Measurements from ENCODE around the gene GABRD. TPM values are rescaled to one million over a fixed set of nuclear protein-coding genes. Genes with fewer than 3 reads are reported as not detected.

The GABRD gene
- total RNA-seq, 1 donor from 2014 or later = not detected

DNA sequence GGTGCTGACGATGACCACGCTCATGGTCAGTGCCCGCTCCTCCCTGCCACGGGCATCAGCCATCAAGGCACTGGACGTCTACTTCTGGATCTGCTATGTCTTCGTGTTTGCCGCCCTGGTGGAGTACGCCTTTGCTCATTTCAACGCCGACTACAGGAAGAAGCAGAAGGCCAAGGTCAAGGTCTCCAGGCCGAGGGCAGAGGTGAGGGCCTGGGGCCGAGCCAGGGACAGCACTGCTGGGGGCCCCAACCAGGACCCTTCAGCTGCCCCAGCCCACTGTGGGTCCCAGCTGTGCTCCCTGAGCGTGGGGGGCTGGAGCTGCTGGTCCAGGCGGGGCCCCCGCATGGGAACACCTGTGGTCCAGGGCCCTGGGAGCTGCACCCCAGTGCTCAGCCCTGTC is 10.4 kb downstream of the GABRD start:
- Histone ChIP-seq H4K20me1 (ENCODE audit: insufficient read depth, low read length) (no peaks in the 10 kb centered on the region), H3K4me1 (ENCODE audit: insufficient read depth, low read length) (no peaks in the 10 kb centered on the region), H3K79me2 (ENCODE audit: insufficient read depth, low read length) (no peaks in the 10 kb centered on the region), H3K36me3 (ENCODE audit: insufficient read depth, low read length) (no peaks in the 10 kb centered on the region), H3K9me3 (ENCODE audit: insufficient read depth, low read depth, low read length) (no peaks in the 10 kb centered on the region), H3K9ac (ENCODE audit: low read length) (no peak overlapping the region), H3K27ac (ENCODE audit: low read depth, low read length) (no peak overlapping the region), H3K4me2 (ENCODE audit: low read length) (no peak overlapping the region), H2AFZ (ENCODE audit: low read depth, low read length) (no peak overlapping the region), H3K27me3 (ENCODE audit: insufficient read depth, low read length) (no peaks in the 10 kb centered on the region), H3K4me3 (ENCODE audit: insufficient read depth, low read depth, low read length) (no peak overlapping the region)
- no peak for TF ChIP-seq CTCF (IDR thresholded peaks at IDR 0.05; ENCODE audit: insufficient read depth, low read depth, low read length)
- TF ChIP-seq EZH2 (IDR thresholded peaks at IDR 0.05; ENCODE audit: insufficient read depth, low read length) = no peak
- H3K9me3 Mint-ChIP-seq (ENCODE audit: unreplicated experiment) = no peaks in the 10 kb centered on the region
- H3K4me3 Mint-ChIP-seq (ENCODE audit: unreplicated experiment) = no peak overlapping the region
- no peak overlapping the region for H3K27ac Mint-ChIP-seq (ENCODE audit: unreplicated experiment)
- FAIRE-seq (no peak), DNase-seq (ENCODE audit: low read depth) (no peak)
- H3K27me3 Mint-ChIP-seq (ENCODE audit: low read depth, unreplicated experiment) = peaks cover 31% of the 10 kb centered on the region
- no peaks in the 10 kb centered on the region for H3K36me3 Mint-ChIP-seq (ENCODE audit: low read depth, unreplicated experiment)
- no peaks in the 10 kb centered on the region for H3K4me1 Mint-ChIP-seq (ENCODE audit: low read depth, unreplicated experiment)

DNA sequence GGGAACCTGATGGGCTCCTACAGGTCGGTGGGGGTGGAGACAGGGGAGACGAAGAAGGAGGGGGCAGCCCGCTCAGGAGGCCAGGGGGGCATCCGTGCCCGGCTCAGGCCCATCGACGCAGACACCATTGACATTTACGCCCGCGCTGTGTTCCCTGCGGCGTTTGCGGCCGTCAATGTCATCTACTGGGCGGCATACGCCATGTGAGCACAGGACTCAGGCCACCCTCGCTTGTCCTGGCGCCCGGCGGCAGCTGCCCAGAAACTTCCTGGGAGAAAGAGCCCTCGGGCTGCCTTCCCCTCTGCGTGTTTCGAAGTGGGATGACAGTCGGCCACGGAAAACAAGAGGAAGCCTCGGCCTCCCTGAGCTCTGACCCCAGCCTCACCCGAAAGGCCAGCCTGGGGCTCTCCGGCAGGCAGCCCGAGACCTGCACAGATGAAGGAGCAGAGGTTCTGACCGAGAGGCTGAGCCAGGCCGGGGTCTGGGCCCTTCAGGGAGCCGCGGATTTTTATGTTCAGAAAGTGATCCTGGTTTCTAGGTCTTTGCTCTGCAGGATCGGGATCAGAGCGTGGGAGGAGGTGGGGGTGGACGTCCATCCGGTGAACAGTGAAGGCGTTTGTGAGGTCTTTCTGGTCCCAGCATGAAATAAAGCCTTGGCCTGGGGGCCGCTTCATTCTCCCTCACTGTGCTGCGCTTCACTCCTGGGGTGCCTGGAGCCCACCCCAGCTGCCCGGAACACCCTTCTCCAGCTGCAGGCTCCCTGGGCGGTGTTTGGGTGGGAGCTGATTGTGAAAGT is 11.1 kb downstream of the GABRD start:
- peaks cover 35% of the 10 kb centered on the region for H3K27me3 Mint-ChIP-seq (ENCODE audit: low read depth, unreplicated experiment)
- Histone ChIP-seq H3K9me3 (ENCODE audit: insufficient read depth, low read depth, low read length) (no peaks in the 10 kb centered on the region), H4K20me1 (ENCODE audit: insufficient read depth, low read length) (no peaks in the 10 kb centered on the region), H3K36me3 (ENCODE audit: insufficient read depth, low read length) (no peaks in the 10 kb centered on the region), H3K4me1 (ENCODE audit: insufficient read depth, low read length) (no peaks in the 10 kb centered on the region), H2AFZ (ENCODE audit: low read depth, low read length) (no peak overlapping the region), H3K4me2 (ENCODE audit: low read length) (no peak overlapping the region), H3K79me2 (ENCODE audit: insufficient read depth, low read length) (no peaks in the 10 kb centered on the region), H3K9ac (ENCODE audit: low read length) (no peak overlapping the region), H3K27ac (ENCODE audit: low read depth, low read length) (no peak overlapping the region), H3K27me3 (ENCODE audit: insufficient read depth, low read length) (no peaks in the 10 kb centered on the region), H3K4me3 (ENCODE audit: insufficient read depth, low read depth, low read length) (no peak overlapping the region)
- H3K4me3 Mint-ChIP-seq (ENCODE audit: unreplicated experiment) = no peak overlapping the region
- no peaks in the 10 kb centered on the region for H3K36me3 Mint-ChIP-seq (ENCODE audit: low read depth, unreplicated experiment)
- DNase-seq (ENCODE audit: low read depth) (no peak), FAIRE-seq (no peak)
- H3K4me1 Mint-ChIP-seq (ENCODE audit: low read depth, unreplicated experiment) = no peaks in the 10 kb centered on the region
- H3K9me3 Mint-ChIP-seq (ENCODE audit: unreplicated experiment) = no peaks in the 10 kb centered on the region
- no peak overlapping the region for H3K27ac Mint-ChIP-seq (ENCODE audit: unreplicated experiment)
- TF ChIP-seq EZH2 (IDR thresholded peaks at IDR 0.05; ENCODE audit: insufficient read depth, low read length) (no peak), CTCF (IDR thresholded peaks at IDR 0.05; ENCODE audit: insufficient read depth, low read depth, low read length) (no peak)
